Stimulated activated CD4-positive, alpha-beta T cell treated with anti-CD3 and anti-CD28 coated beads, Interleukin-12 subunit alpha, Interleukin-12 subunit beta, amount 100 ng/mL, for 24 hours (primary cell): ENCODE measurements around the gene MOCS1.
A peak's percentile ranks its signal among the peaks of the same experiment; 100 is the strongest.

Experiments
- DNase-seq, 2 experiments: peaks; one replicate each; pipeline ENCODE4 v3.0.0-alpha.2; 2020; ENCODE audit warnings: low read depth in 2 of 2

MOCS1 gene

GRCh38 chr6:39902786-39903465 is 31.3 kb downstream of the MOCS1 start:
- DNase-seq: no peak

GRCh38 chr6:39902136-39902535 is 32.1 kb downstream of the MOCS1 start:
- no peak for DNase-seq

GRCh38 chr6:39901670-39902069 is 32.6 kb downstream of the MOCS1 start:
- no peak for DNase-seq

GRCh38 chr6:39901116-39901655 is 33.1 kb downstream of the MOCS1 start:
- no peak for DNase-seq

GRCh38 chr6:39899554-39900295 is 34.5 kb downstream of the MOCS1 start:
- no peak for DNase-seq

GRCh38 chr6:39898625-39899024 is 35.6 kb downstream of the MOCS1 start:
- DNase-seq: no peak

- no peak for DNase-seq
These were observed 36.6 kb downstream of the MOCS1 start for GRCh38 chr6:39897698-39898097.

GRCh38 chr6:39896701-39897100 is 37.6 kb downstream of the MOCS1 start:
- no peak for DNase-seq

- no peak for DNase-seq
These were observed 41.0 kb downstream of the MOCS1 start for GRCh38 chr6:39893286-39893685.

- DNase-seq: peak in 1 of 2 experiments; percentile 15
These were observed 41.7 kb downstream of the MOCS1 start for GRCh38 chr6:39892490-39893129.

GRCh38 chr6:39891976-39892375 is 42.3 kb downstream of the MOCS1 start:
- no peak for DNase-seq

GRCh38 chr6:39891353-39891752 is 42.9 kb downstream of the MOCS1 start:
- no peak for DNase-seq

GRCh38 chr6:39889229-39889628 is 45.0 kb downstream of the MOCS1 start:
- no peak for DNase-seq

GRCh38 chr6:39887692-39888450 is 46.4 kb downstream of the MOCS1 start:
- no peak for DNase-seq

GRCh38 chr6:39886871-39887270 is 47.4 kb downstream of the MOCS1 start:
- no peak for DNase-seq

- no peak for DNase-seq
These were observed 48.6 kb downstream of the MOCS1 start for GRCh38 chr6:39885691-39886090.

- DNase-seq: no peak
These were observed 49.6 kb downstream of the MOCS1 start for GRCh38 chr6:39884696-39885095.

- no peak for DNase-seq
These were observed 51.7 kb downstream of the MOCS1 start for GRCh38 chr6:39882531-39882899.

GRCh38 chr6:39881851-39882530 is 52.3 kb downstream of the MOCS1 start:
- no peak for DNase-seq

- no peak for DNase-seq
These were observed 53.7 kb downstream of the MOCS1 start for GRCh38 chr6:39880594-39880993.

GRCh38 chr6:39879535-39879934 is 54.7 kb downstream of the MOCS1 start:
- no peak for DNase-seq
